GM21619 (cell line): ENCODE results near the gene NEK5.

ENCODE experiments used
- ATAC-seq: cut with Tn5 transposase; IDR thresholded peaks from one replicate; pipeline ENCODE4 v1.9.1; 2021; ENCODE audit not compliant: unreplicated experiment

NEK5 gene

GRCh38 chr13:51993713-51994112 is 135.2 kb downstream of the NEK5 start:
- no peak for ATAC-seq

GRCh38 chr13:51988988-51989618 is 139.8 kb downstream of the NEK5 start:
- no peak for ATAC-seq
